SU-DHL-6 (cell line): ENCODE data around the gene ATXN7L1.

Source experiments
- EZH2phosphoT487 ChIP-seq: fragments of 200-600 bp; sonication (generic), shearing (Covaris generic); conservative IDR thresholded peaks from 2 replicates; pipeline ENCODE4 v1.6.1; 2018; ENCODE audit warnings: mild to moderate bottlenecking, antibody characterized with exemption, low read length, moderate library complexity, mixed read lengths
- TF ChIP-seq, protein P1 (sequence below): fragments of 200-600 bp; sonication (generic); IDR thresholded peaks from one replicate; pipeline ENCODE4 v1.5.1; 2017; ENCODE audit warnings: antibody characterized with exemption, mild to moderate bottlenecking, low read length, moderate library complexity; ENCODE audit not compliant: insufficient read depth, poor library complexity, severe bottlenecking

DNA sequence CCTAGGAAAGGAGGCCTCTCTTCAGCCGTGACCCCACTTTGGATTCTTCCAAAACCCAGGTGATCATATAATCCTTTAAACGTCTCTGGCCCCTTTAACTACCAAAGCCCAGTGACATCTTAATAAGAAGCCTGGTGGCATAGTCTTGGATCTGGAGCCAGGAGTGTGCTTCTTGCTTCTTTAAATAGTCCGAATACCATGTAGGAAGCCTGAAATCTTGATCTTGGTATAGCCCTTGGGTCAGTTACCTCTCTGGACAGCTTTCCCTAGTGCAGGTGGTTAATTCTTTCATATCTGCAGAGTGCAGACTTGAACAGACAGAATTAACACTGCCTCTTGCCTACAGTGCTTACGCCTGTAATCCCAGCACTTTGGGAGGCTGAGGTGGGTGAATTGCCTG, 156.5 kb downstream of the ATXN7L1 start:
- TF ChIP-seq, protein P1, sequence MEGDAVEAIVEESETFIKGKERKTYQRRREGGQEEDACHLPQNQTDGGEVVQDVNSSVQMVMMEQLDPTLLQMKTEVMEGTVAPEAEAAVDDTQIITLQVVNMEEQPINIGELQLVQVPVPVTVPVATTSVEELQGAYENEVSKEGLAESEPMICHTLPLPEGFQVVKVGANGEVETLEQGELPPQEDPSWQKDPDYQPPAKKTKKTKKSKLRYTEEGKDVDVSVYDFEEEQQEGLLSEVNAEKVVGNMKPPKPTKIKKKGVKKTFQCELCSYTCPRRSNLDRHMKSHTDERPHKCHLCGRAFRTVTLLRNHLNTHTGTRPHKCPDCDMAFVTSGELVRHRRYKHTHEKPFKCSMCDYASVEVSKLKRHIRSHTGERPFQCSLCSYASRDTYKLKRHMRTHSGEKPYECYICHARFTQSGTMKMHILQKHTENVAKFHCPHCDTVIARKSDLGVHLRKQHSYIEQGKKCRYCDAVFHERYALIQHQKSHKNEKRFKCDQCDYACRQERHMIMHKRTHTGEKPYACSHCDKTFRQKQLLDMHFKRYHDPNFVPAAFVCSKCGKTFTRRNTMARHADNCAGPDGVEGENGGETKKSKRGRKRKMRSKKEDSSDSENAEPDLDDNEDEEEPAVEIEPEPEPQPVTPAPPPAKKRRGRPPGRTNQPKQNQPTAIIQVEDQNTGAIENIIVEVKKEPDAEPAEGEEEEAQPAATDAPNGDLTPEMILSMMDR, result no peak
- TF ChIP-seq EZH2phosphoT487, result no peak
